Vagina (tissue), 2 donors: ENCODE results near the gene NKX6-2. TPM values are rescaled to one million over a fixed set of nuclear protein-coding genes. Genes with fewer than 3 reads are reported as not detected.

Experiments
- DNase-seq, 2 donors: peaks; one replicate each; pipeline ENCODE4 v3.0.0-alpha.2; 2017; ENCODE audit errors: extremely low spot score in 2 of 2
- H3K27ac ChIP-seq: fragments of 200-600 bp; sonication (generic); one replicate; pipeline ENCODE4 v1.5.1; 2019
- H3K27me3 ChIP-seq: fragments of 200-600 bp; sonication (generic); one replicate; pipeline ENCODE4 v1.5.1; 2019
- H3K36me3 ChIP-seq, 2 donors: fragments of 200-600 bp; sonication (generic); one replicate each; pipeline ENCODE4 v1.5.1; 2017 to 2019
- H3K4me1 ChIP-seq: fragments of 200-600 bp; sonication (generic); one replicate; pipeline ENCODE4 v1.5.1; 2019
- H3K4me3 ChIP-seq, 2 donors: fragments of 200-600 bp; sonication (generic); 1 replicate in 1 of 2; 2 replicates in 1 of 2; pipeline ENCODE4 v1.5.1; 2016 to 2019
- H3K9me3 ChIP-seq: fragments of 200-600 bp; sonication (generic); one replicate; pipeline ENCODE4 v1.5.1; 2019
- POLR2A ChIP-seq, 2 donors: fragments of 450-650 bp; IDR thresholded peaks; one replicate each; pipeline ENCODE4 v1.6.1; 2017; ENCODE audit warnings: antibody characterized with exemption in 2 of 2, mild to moderate bottlenecking in 2 of 2, moderate library complexity in 2 of 2
- POLR2AphosphoS5 ChIP-seq, 2 donors: sonication (generic); formaldehyde crosslinking; IDR thresholded peaks; one replicate each; pipeline ENCODE4 v1.9.0; 2017; ENCODE audit warnings: antibody characterized with exemption in 2 of 2, mild to moderate bottlenecking in 2 of 2, low read depth in 1 of 2; ENCODE audit not compliant: insufficient read depth in 1 of 2
- intact Hi-C: fragments of 100-400 bp; cut with DNase I; formaldehyde crosslinking; loops from one replicate; pipeline ENCODE4 v1.15.1; 2023
- total RNA-seq: library from RNA; depleted of rRNA; stranded (reverse); fragments of >200 nt; gene quantifications from one replicate; pipeline ENCODE4 v1.2.3, GENCODE V29; 2016
- TF ChIP-seq, protein P1 (sequence below), 3 experiments: fragments of 450-650 bp in 2 of 3; fragments of 200-600 bp in 1 of 3; sonication (generic) in 1 of 3; IDR thresholded peaks; one replicate each; pipeline ENCODE4 v1.5.1; 2017 to 2019; ENCODE audit warnings: antibody characterized with exemption in 3 of 3, mild to moderate bottlenecking in 2 of 3, moderate library complexity in 2 of 3

The NKX6-2 gene
- total RNA-seq, 1 donor from 2014 or later = 0.49 TPM

DNA sequence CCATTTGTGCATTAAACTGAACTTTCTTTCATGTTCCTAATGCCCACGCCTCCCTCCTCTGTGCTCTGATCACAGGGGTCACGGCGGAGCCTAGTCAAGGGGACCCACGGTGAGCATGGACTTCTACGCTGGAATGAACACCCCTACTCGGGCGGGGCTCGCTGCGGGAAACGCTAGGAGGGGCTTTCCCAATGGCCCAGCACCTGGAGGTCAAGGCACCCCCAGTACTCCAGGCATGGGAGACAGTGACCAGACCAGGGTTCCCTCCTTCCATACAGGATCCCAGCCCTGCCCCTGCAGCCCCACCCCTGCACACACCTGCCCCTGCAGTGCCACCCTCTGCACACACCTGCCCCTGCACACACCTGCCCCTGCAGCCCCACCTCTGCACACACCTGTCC, 27.1 kb upstream of the NKX6-2 start:
- TF ChIP-seq POLR2AphosphoS5 (IDR thresholded peaks at IDR 0.05; ENCODE audit: insufficient read depth in 1 of 2, low read depth in 1 of 2) (no peak), POLR2A (IDR thresholded peaks at IDR 0.05) (no peak)
- TF ChIP-seq, protein P1, sequence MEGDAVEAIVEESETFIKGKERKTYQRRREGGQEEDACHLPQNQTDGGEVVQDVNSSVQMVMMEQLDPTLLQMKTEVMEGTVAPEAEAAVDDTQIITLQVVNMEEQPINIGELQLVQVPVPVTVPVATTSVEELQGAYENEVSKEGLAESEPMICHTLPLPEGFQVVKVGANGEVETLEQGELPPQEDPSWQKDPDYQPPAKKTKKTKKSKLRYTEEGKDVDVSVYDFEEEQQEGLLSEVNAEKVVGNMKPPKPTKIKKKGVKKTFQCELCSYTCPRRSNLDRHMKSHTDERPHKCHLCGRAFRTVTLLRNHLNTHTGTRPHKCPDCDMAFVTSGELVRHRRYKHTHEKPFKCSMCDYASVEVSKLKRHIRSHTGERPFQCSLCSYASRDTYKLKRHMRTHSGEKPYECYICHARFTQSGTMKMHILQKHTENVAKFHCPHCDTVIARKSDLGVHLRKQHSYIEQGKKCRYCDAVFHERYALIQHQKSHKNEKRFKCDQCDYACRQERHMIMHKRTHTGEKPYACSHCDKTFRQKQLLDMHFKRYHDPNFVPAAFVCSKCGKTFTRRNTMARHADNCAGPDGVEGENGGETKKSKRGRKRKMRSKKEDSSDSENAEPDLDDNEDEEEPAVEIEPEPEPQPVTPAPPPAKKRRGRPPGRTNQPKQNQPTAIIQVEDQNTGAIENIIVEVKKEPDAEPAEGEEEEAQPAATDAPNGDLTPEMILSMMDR (IDR thresholded peaks at IDR 0.05) = no peak
- H3K27me3 ChIP-seq = no peaks in the 10 kb centered on the region
- no peaks in the 10 kb centered on the region for H3K36me3 ChIP-seq
- H3K9me3 ChIP-seq = no peaks in the 10 kb centered on the region
- H3K4me1 ChIP-seq = no peaks in the 10 kb centered on the region
- no peak for DNase-seq
- H3K27ac ChIP-seq = no peak overlapping the region
- intact Hi-C loops = no loop called here
- no peak overlapping the region for H3K4me3 ChIP-seq

DNA sequence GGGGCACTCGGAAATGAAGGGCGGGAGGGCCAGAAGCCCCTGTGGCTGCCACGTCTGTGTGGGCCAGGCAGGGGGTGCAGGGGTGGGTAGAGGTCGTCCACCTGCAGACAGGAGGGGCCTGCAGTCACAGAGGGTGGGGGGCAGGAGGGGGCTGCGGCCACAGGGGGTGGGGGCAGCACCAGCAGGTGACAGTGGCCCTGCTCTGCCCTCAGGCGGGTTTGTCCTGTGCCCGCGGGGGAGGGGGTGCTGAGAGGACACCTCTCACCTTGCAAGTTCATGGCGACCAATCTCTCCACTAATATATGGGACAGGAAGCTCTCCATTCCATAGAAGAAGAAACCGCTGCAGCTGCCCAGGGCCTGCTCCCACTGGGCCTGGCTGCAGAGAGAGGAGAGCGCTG, 26.6 kb upstream of the NKX6-2 start:
- Histone ChIP-seq H3K27me3 (no peaks in the 10 kb centered on the region), H3K4me3 (no peak overlapping the region), H3K36me3 (no peaks in the 10 kb centered on the region), H3K9me3 (no peaks in the 10 kb centered on the region), H3K4me1 (no peaks in the 10 kb centered on the region), H3K27ac (no peak overlapping the region)
- DNase-seq = no peak
- TF ChIP-seq, protein P1 (IDR thresholded peaks at IDR 0.05) = no peak
- no peak for TF ChIP-seq POLR2A (IDR thresholded peaks at IDR 0.05)
- no peak for TF ChIP-seq POLR2AphosphoS5 (IDR thresholded peaks at IDR 0.05; ENCODE audit: insufficient read depth in 1 of 2, low read depth in 1 of 2)
- intact Hi-C loops = no loop called here

DNA sequence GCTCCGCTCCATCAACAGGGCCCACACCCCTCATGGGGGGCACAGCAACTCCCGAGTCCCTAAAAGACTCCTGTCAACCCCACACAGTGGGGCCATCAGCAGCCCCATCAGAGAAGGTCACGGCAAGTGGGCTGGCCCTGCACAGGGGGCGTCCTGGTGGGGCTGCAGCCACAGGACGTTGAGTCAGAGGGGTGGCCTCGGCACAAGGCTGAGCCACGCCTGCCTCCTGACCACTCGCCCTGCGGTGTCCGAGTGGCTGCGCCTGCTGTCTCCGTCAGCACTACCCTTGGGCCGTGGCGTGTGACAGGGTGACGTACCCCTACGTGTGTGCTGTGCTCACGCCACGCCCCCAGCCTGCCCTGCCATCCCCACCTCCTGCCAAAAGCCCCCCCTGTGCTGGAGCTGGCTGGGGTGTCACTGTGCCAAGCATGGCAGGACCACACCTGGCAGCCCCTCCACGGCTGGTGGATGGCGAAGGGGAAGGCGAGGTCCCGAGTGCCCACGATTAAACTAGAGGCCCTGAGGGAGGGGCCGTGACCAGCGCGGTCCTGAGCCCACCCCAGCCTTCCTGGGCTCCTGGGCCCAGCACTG, 26.0 kb upstream of the NKX6-2 start:
- DNase-seq = no peak
- H3K4me3 ChIP-seq = no peak overlapping the region
- H3K36me3 ChIP-seq = no peaks in the 10 kb centered on the region
- no peaks in the 10 kb centered on the region for H3K27me3 ChIP-seq
- intact Hi-C loops = no loop called here
- no peak overlapping the region for H3K27ac ChIP-seq
- no peaks in the 10 kb centered on the region for H3K9me3 ChIP-seq
- no peaks in the 10 kb centered on the region for H3K4me1 ChIP-seq
- TF ChIP-seq, protein P1 (IDR thresholded peaks at IDR 0.05) = no peak
- TF ChIP-seq POLR2AphosphoS5 (IDR thresholded peaks at IDR 0.05; ENCODE audit: insufficient read depth in 1 of 2, low read depth in 1 of 2) = no peak
- TF ChIP-seq POLR2A (IDR thresholded peaks at IDR 0.05) = no peak

DNA sequence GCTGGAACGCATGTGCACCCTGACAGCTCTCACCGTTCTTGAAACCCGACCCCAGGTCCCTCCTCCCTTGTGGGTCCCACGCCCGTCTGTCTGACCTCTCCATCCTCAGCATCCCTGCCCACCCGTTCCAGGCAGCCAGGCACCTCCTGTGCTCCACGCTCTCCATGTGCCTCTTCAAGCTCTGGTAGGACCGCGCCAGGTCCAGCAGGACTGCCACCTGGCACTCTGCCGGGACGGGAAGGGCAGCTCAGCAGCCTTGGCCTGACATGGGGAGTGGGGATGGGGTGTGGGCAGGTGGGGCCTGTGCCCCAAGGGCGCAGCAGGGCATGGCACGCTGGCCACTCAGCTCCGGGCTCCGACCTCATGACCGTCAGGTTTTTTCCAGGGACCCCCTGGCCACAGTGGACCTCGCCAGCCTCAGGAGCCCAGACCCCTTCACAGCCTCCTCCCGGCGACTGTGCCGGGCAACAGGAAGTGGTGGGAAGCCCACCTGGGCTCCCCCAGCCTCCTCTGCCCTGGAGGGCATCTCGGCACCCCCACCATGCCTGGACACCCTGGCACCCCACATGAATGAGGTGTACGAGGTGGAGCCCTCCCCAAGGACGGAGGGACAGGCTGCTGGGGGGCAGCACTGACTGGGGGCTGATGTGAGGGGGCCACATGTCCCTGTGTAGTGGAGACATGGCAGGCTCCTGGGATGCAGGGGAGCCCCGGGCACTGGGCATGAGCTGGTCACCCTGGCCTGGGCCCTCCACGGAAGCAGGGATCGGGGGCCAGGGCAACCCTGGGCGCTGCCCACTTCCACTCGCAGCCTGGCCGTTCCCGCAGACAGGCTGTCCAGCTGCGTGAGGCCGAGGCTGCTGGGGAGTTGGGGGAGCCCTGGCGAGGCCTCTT, 25.1 kb upstream of the NKX6-2 start:
- Histone ChIP-seq H3K36me3 (no peaks in the 10 kb centered on the region), H3K4me3 (no peak overlapping the region), H3K27me3 (no peaks in the 10 kb centered on the region), H3K27ac (no peak overlapping the region), H3K9me3 (no peaks in the 10 kb centered on the region), H3K4me1 (no peaks in the 10 kb centered on the region)
- intact Hi-C loops = no loop called here
- TF ChIP-seq, protein P1 (IDR thresholded peaks at IDR 0.05) = no peak
- TF ChIP-seq POLR2AphosphoS5 (IDR thresholded peaks at IDR 0.05; ENCODE audit: insufficient read depth in 1 of 2, low read depth in 1 of 2) = no peak
- TF ChIP-seq POLR2A (IDR thresholded peaks at IDR 0.05) = no peak
- no peak for DNase-seq
